ENCODE results near the gene STING1. TPM values are rescaled to one million over a fixed set of nuclear protein-coding genes. Genes with fewer than 3 reads are reported as not detected.

Gene STING1
- total RNA-seq, 1 experiment from 2014 or later, result not detected

- Mint-ChIP-seq H3K27ac (ENCODE audit: unreplicated experiment) (no peak overlapping the region), H3K27me3 (ENCODE audit: insufficient read depth, unreplicated experiment) (no peaks in the 10 kb centered on the region), H3K4me1 (ENCODE audit: low read depth, unreplicated experiment) (no peaks in the 10 kb centered on the region), H3K9me3 (ENCODE audit: unreplicated experiment) (no peaks in the 10 kb centered on the region), H3K36me3 (ENCODE audit: insufficient read depth, unreplicated experiment) (no peaks in the 10 kb centered on the region), H3K4me3 (ENCODE audit: unreplicated experiment) (no peak overlapping the region)
- no peak for DNase-seq
- H3K4me1 ChIP-seq, result no peaks in the 10 kb centered on the region
- POLR2A ChIA-PET, result no interaction called here
- TF ChIP-seq CTCF (IDR thresholded peaks at IDR 0.05; ENCODE audit: insufficient read depth in 1 of 2, low read depth in 1 of 2, low read length in 1 of 2, severe bottlenecking in 1 of 2, unreplicated experiment in 1 of 2), result no peak
- no TSS peak for BruUV-seq (replicated peaks)
- no peak overlapping the region for H3K4me3 ChIP-seq (ENCODE audit: low read depth, low read length)
- no peaks in the 10 kb centered on the region for H3K36me3 ChIP-seq (ENCODE audit: control insufficient read depth, insufficient read depth, low read length)
- 0 out of 2 replicates have a peak, but pooled peaks cover 6% of the 10 kb centered on the region for H3K9me3 ChIP-seq
- intact Hi-C loops (cut with micrococcal nuclease; ENCODE audit: unreplicated experiment), result no loop called here
- no peaks in the 10 kb centered on the region for H3K27me3 ChIP-seq (replicated peaks; ENCODE audit: control insufficient read depth, insufficient read depth, low read length)
- CTCF ChIA-PET, result interaction anchor here (0.7 kb wide), 1 partner anchor 12 kb away, joined by 11 read pairs; no protein-coding TSS in a partner anchor
Measured at GRCh38 chr5:139501381-139501780, 18.8 kb upstream of the STING1 start.

- ChIA-PET CTCF (no interaction called here), POLR2A (no interaction called here)
- no peak for TF ChIP-seq CTCF (IDR thresholded peaks at IDR 0.05; ENCODE audit: insufficient read depth in 1 of 2, low read depth in 1 of 2, low read length in 1 of 2, severe bottlenecking in 1 of 2, unreplicated experiment in 1 of 2)
- Mint-ChIP-seq H3K27me3 (ENCODE audit: insufficient read depth, unreplicated experiment) (no peaks in the 10 kb centered on the region), H3K4me1 (ENCODE audit: low read depth, unreplicated experiment) (peaks cover 13% of the 10 kb centered on the region), H3K27ac (ENCODE audit: unreplicated experiment) (no peak overlapping the region), H3K36me3 (ENCODE audit: insufficient read depth, unreplicated experiment) (no peaks in the 10 kb centered on the region), H3K4me3 (ENCODE audit: unreplicated experiment) (no peak overlapping the region), H3K9me3 (ENCODE audit: unreplicated experiment) (no peaks in the 10 kb centered on the region)
- no peaks in the 10 kb centered on the region for H3K27me3 ChIP-seq (replicated peaks; ENCODE audit: control insufficient read depth, insufficient read depth, low read length)
- no peaks in the 10 kb centered on the region for H3K9me3 ChIP-seq
- H3K36me3 ChIP-seq (ENCODE audit: control insufficient read depth, insufficient read depth, low read length), result no peaks in the 10 kb centered on the region
- intact Hi-C loops (cut with micrococcal nuclease; ENCODE audit: unreplicated experiment), result no loop called here
- BruUV-seq (replicated peaks), result no TSS peak
- no peak for DNase-seq
- H3K4me1 ChIP-seq, result peaks cover 30% of the 10 kb centered on the region
- no peak overlapping the region for H3K4me3 ChIP-seq (ENCODE audit: low read depth, low read length)
Measured at GRCh38 chr5:139495638-139496435, 13.3 kb upstream of the STING1 start.

GRCh38 chr5:139494832-139495231 lies 12.3 kb upstream of the STING1 start:
- intact Hi-C loops (cut with micrococcal nuclease; ENCODE audit: unreplicated experiment), result no loop called here
- H3K9me3 Mint-ChIP-seq (ENCODE audit: unreplicated experiment), result no peaks in the 10 kb centered on the region
- no TSS peak for BruUV-seq (replicated peaks)
- ChIA-PET POLR2A (interaction anchor here (0.9 kb wide), 1 partner anchor 56 kb away, joined by 4 read pairs; the partner anchor contains the start of gene DNAJC18), CTCF (interaction anchor here (0.9 kb wide), 1 partner anchor 18 kb away, joined by 3 read pairs; no protein-coding TSS in a partner anchor)
- peaks cover 30% of the 10 kb centered on the region for H3K4me1 ChIP-seq
- no peak overlapping the region for H3K4me3 ChIP-seq (ENCODE audit: low read depth, low read length)
- H3K27me3 ChIP-seq (replicated peaks; ENCODE audit: control insufficient read depth, insufficient read depth, low read length), result no peaks in the 10 kb centered on the region
- H3K36me3 Mint-ChIP-seq (ENCODE audit: insufficient read depth, unreplicated experiment), result no peaks in the 10 kb centered on the region
- no peaks in the 10 kb centered on the region for H3K9me3 ChIP-seq
- H3K36me3 ChIP-seq (ENCODE audit: control insufficient read depth, insufficient read depth, low read length), result no peaks in the 10 kb centered on the region
- no peak for TF ChIP-seq CTCF (IDR thresholded peaks at IDR 0.05; ENCODE audit: insufficient read depth in 1 of 2, low read depth in 1 of 2, low read length in 1 of 2, severe bottlenecking in 1 of 2, unreplicated experiment in 1 of 2)
- no peak for DNase-seq
- no peaks in the 10 kb centered on the region for H3K27me3 Mint-ChIP-seq (ENCODE audit: insufficient read depth, unreplicated experiment)
- peaks cover 13% of the 10 kb centered on the region for H3K4me1 Mint-ChIP-seq (ENCODE audit: low read depth, unreplicated experiment)
- H3K4me3 Mint-ChIP-seq (ENCODE audit: unreplicated experiment), result no peak overlapping the region
- peak overlapping the region; percentile 57 for H3K27ac Mint-ChIP-seq (ENCODE audit: unreplicated experiment)
